Heart right ventricle (tissue), 16 donors: ENCODE results near the gene CCNDBP1. TPM values are rescaled to one million over a fixed set of nuclear protein-coding genes. Genes with fewer than 3 reads are reported as not detected.

ENCODE experiments used
- ATAC-seq, 8 donors: fragments of 200-7000 bp; cut with Tn5 transposase; one replicate each; pipeline ENCODE4 v1.9.1; 2020; ENCODE audit warnings: mild to moderate bottlenecking in 8 of 8, moderate library complexity in 8 of 8, moderate number of reproducible peaks in 1 of 8
- DNase-seq, 2 donors: peaks; one replicate each; pipeline ENCODE4 v3.0.0-alpha.2; 2020
- H3K27ac ChIP-seq, 10 donors: fragments of 200-600 bp; sonication (generic) in 2 of 10; one replicate each; pipeline versions ENCODE4 v1.5.0 to v1.8.0; 2020 to 2022; ENCODE audit warnings: mild to moderate bottlenecking in 3 of 10
- H3K27me3 ChIP-seq, 7 donors: fragments of 200-600 bp; one replicate each; pipeline ENCODE4 v1.8.0; 2021 to 2022; ENCODE audit warnings: mild to moderate bottlenecking in 2 of 7
- H3K36me3 ChIP-seq, 9 donors: fragments of 200-600 bp; sonication (generic) in 1 of 9; one replicate each; pipeline versions ENCODE4 v1.5.0 to v1.8.0; 2020 to 2022; ENCODE audit warnings: mild to moderate bottlenecking in 2 of 9
- H3K4me1 ChIP-seq, 9 donors: fragments of 200-600 bp; sonication (generic) in 1 of 9; one replicate each; pipeline versions ENCODE4 v1.5.0 to v1.8.0; 2020 to 2022; ENCODE audit warnings: mild to moderate bottlenecking in 4 of 9
- H3K4me3 ChIP-seq, 10 donors: fragments of 200-600 bp; sonication (generic) in 2 of 10; one replicate each; pipeline versions ENCODE4 v1.5.0 to v1.8.0; 2020 to 2022; ENCODE audit warnings: mild to moderate bottlenecking in 7 of 10, moderate library complexity in 2 of 10
- H3K9me3 ChIP-seq, 11 donors: fragments of 200-600 bp in 10 of 11; sonication (generic) in 2 of 11; one replicate each; pipeline versions ENCODE4 v1.5.0 to v1.8.0; 2013 to 2022; ENCODE audit warnings: mild to moderate bottlenecking in 2 of 11, control low read depth in 1 of 11, moderate library complexity in 1 of 11
- CTCF ChIP-seq, 9 donors: fragments of 200-600 bp; sonication (generic) in 2 of 9; IDR thresholded peaks; one replicate each; pipeline versions ENCODE4 v1.5.0 to v1.8.0; 2021 to 2022; ENCODE audit warnings: antibody characterized with exemption in 9 of 9, mild to moderate bottlenecking in 5 of 9, moderate library complexity in 1 of 9
- WGBS, 2 donors: extraction: QIAGEN DNeasy Blood & Tissue Kit; methylation state at CpG; one replicate each; pipeline ENCODE4 v1.1.7; 2013; ENCODE audit warnings: inconsistent platforms in 1 of 2; 5-methylcytosine and 5-hydroxymethylcytosine counted together
- intact Hi-C, 10 donors: fragments of 100-400 bp; cut with DNase I; formaldehyde crosslinking; loops; one replicate each; pipeline versions ENCODE4 v1.11.1 to v1.14.2; 2022
- polyA plus RNA-seq, 2 donors: library from polyadenylated mRNA; stranded (reverse); fragments of 200-250 nt; gene quantifications; one replicate each; pipeline ENCODE4 v1.2.3, GENCODE V29; 2013
- total RNA-seq, 10 donors: library from RNA; stranded (reverse); fragmentation: NEBNext Ultra II Directional in 3 of 10; extraction: Animal tissue kit (Norgen Biotek cat#: 25700) in 3 of 10; gene quantifications; one replicate each; pipeline versions ENCODE4 v1.2.1 to v1.2.4, GENCODE V29; 2021 to 2023
- donor health status: Arrhythmogenic right ventricular cardiomyopathy.
- donor health status: ischemic (EF 13 %, LVEDD 7.1; RV severe dilation, severe dysfunction).
- donor health status: healthy with polysubstance abuse.
- donor health status: DM: no; HTN: yes; CAD: no.
- donor health status: DM: no; HTN: no; CAD: no.
- donor health status: ischemic (EF 25% LVEDD 6.9; RV normal size, moderate dysfunction).
- donor health status: ischemic (EF 25% LVEDD 5.7; RV mildly dilated, moderate dysfunction).
- donor health status: healthy.
- donor health status: DM: yes; HTN: yes; CAD: no.
- donor health status: Ischemic cardiomyopathy.
- donor health status: ischemic (EF 35%, LVEDD 5.7; RV mildly dilated, moderate dysfunction).
- donor health status: nonischemic (EF 11% LVEDD 7.7; RV severe dilation, severe dysfunction).
- donor health status: DM: yes; HTN: yes; CAD: no.
- donor health status: PGD.
- donor health status: ischemic (EF 29% LVEDD 5.4; RV normal size, mild dysfunction).
- donor health status: nonischemic (EF 23%, LVEDD 6.1; RV moderate dilation, normal function).

The CCNDBP1 gene
- total and polyA plus RNA-seq, 12 donors = 27.6 to 65.1 (median 59.0) TPM

- Histone ChIP-seq H3K27me3 (no peaks in the 10 kb centered on the region), H3K36me3 (peaks cover 0 to 53% (median 15%) of the 10 kb centered on the region in 9 donors), H3K27ac (no peak overlapping the region), H3K4me1 (peaks cover 0 to 32% (median 25%) of the 10 kb centered on the region in 9 donors), H3K4me3 (no peak overlapping the region), H3K9me3 (no peaks in the 10 kb centered on the region)
- no peak for ATAC-seq
- TF ChIP-seq CTCF (IDR thresholded peaks at IDR 0.05) = no peak
- no peak for DNase-seq
- WGBS, 2 donors = 76 to 87% methylated on average over 3 of the region's 3 CpGs
- intact Hi-C loops = loop anchor here in 1 of 10 donors (10.0 kb wide), 1 partner anchor 78 kb away; the partner anchor contains the start of gene UBR1
Observed at GRCh38 chr15:43183270-43183669, 1.9 kb upstream of the CCNDBP1 start.

GRCh38 chr15:43184407-43185124 is 637 bp upstream of the CCNDBP1 start:
- no peak for TF ChIP-seq CTCF (IDR thresholded peaks at IDR 0.05)
- DNase-seq (no peak), ATAC-seq (peak in 2 of 8 donors; percentile 1 to 16)
- H3K27ac ChIP-seq = peak overlapping the region in 9 of 10 donors; percentile 31 to 94 (median 88)
- H3K9me3 ChIP-seq = no peaks in the 10 kb centered on the region
- 66 to 71% methylated on average over 9 of the region's 9 CpGs for WGBS, 2 donors
- intact Hi-C loops = loop anchor here in 2 of 10 donors (2.0 to 10.0 kb wide), 2 partner anchors 80 to 100 kb away; partner anchors contain the start of gene UBR1 (in 1 of the 2)
- H3K4me3 ChIP-seq = peak overlapping the region in 9 of 10 donors; percentile 62 to 85 (median 77)
- H3K4me1 ChIP-seq = peaks cover 0 to 45% (median 38%) of the 10 kb centered on the region in 9 donors
- peaks cover 0 to 48% (median 7%) of the 10 kb centered on the region in 9 donors for H3K36me3 ChIP-seq
- H3K27me3 ChIP-seq = no peaks in the 10 kb centered on the region

GRCh38 chr15:43186003-43186353 is 775 bp downstream of the CCNDBP1 start:
- Histone ChIP-seq H3K27me3 (no peaks in the 10 kb centered on the region), H3K4me1 (peaks cover 0 to 59% (median 50%) of the 10 kb centered on the region in 9 donors), H3K27ac (peak overlapping the region in 9 of 10 donors; percentile 84 to 94 (median 88)), H3K4me3 (peak overlapping the region; percentile 61 to 85 (median 76)), H3K36me3 (peaks cover 0 to 49% (median 13%) of the 10 kb centered on the region in 9 donors), H3K9me3 (no peaks in the 10 kb centered on the region)
- peak in 2 of 9 donors; percentile 2 to 6 for TF ChIP-seq CTCF (IDR thresholded peaks at IDR 0.05)
- 2 to 3% methylated on average over 13 of the region's 13 CpGs for WGBS, 2 donors
- DNase-seq (peak in 1 of 2 donors; percentile 22), ATAC-seq (peak in 5 of 8 donors; percentile 2 to 27 (median 16))
- intact Hi-C loops = loop anchor here in 1 of 10 donors (10.0 kb wide), 1 partner anchor 81 kb away; the partner anchor contains the start of gene UBR1

GRCh38 chr15:43187544-43188155 is 2.4 kb downstream of the CCNDBP1 start:
- Histone ChIP-seq H3K36me3 (peaks cover 0 to 51% (median 28%) of the 10 kb centered on the region in 9 donors), H3K4me3 (no peak overlapping the region)
- intact Hi-C loops = loop anchor here in 1 of 10 donors (10.0 kb wide), 1 partner anchor 83 kb away; the partner anchor contains the start of gene UBR1

More at GRCh38 chr15:43187544-43188155, 2.4 kb downstream of the CCNDBP1 start:
- 63 to 68% methylated on average over 2 of the region's 2 CpGs for WGBS, 2 donors
- ATAC-seq (no peak), DNase-seq (no peak)
- Histone ChIP-seq H3K27me3 (no peaks in the 10 kb centered on the region), H3K27ac (no peak overlapping the region), H3K4me1 (peaks cover 0 to 60% (median 50%) of the 10 kb centered on the region in 9 donors), H3K9me3 (no peaks in the 10 kb centered on the region)
- TF ChIP-seq CTCF (IDR thresholded peaks at IDR 0.05) = peak; percentile 29 to 78 (median 67)
